GM21825 (cell line): ENCODE measurements around the gene PCDH8.
"Not testable (repeated sequence)": the region's sequence is repeated elsewhere in the genome, so short reads cannot be mapped to it uniquely, and the experiment has no call there.

ENCODE experiments used
- ATAC-seq: cut with Tn5 transposase; IDR thresholded peaks from one replicate; pipeline ENCODE4 v1.9.1; 2021; ENCODE audit warnings: mild to moderate bottlenecking, moderate library complexity; ENCODE audit not compliant: unreplicated experiment

The PCDH8 gene

DNA sequence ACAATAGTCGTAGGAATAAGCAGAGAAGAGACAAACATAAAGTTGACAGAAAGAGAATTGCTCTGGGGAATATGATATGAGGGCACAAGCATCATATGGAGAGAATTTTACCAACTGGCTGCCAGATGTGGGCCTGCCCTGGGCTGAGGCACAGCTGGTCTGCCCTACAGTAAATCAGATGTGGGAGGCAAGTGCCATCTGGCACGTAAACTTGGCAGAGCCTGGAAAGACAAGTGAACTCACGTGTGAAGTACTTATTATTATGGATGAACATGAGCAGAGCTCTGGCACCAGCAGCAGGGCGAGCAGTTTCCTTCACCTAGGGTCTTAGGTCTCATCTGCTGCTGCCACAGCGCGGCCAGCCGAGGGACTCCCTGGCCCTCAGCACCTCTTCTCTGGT lies 20.6 kb downstream of the PCDH8 start:
- no peak for ATAC-seq

DNA sequence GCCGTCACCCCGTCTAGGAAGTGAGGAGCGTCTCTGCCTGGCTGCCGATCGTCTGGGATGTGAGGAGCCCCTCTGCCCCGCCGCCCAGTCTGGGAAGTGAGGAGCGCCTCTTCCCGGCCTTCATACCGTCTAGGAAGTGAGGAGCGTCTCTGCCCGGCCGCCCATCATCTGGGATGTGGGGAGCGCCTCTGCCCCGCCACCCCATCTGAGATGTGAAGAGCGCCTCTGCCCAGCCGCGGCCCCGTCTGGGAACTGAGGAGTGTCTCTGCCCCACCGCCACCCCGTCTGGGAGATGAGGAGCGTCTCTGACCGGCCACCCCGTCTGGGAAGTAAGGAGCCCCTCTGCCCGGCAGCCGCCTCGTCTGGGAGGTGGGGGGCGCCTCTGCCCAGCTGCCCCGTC lies 30.6 kb downstream of the PCDH8 start:
- ATAC-seq, result not testable (repeated sequence)

DNA sequence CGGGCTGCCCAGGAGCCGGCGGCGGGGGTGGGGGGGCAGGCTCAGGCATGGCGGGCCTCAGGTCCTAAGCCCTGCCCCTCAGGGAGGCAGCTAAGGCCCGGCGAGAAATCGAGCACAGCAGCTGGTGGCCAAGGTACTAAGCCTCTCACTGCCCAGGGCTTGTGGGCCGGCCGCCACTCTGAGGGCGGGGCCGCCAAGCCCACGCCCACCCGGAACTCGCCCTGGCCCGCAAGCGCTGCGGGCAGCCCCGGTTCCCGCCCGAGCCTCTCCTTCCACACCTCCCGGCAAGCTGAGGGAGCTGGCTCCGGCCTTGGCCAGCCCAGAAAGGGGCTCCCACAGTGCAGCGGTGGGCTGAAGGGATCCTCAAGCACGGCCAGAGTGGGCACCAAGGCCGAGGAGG lies 33.1 kb downstream of the PCDH8 start:
- no peak for ATAC-seq

DNA sequence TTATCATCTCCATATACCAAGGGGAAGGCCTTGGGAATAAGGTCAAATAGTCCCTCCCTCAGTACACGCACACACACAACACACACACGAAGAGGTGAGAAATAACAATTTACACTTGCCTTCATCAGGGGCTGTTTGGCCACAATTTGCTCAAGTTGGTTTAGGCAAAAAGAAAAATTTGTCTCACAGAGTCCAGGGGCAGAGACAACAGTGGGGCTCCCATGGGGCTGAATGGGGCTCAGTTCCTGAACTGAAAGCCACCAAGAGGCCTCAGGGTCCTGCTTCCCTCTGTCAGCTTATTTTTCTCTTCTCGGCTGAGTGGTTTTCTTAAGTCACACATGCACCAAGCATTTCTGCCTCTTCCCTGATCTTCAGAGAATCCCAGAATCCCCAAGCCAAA lies 35.5 kb downstream of the PCDH8 start:
- no peak for ATAC-seq

DNA sequence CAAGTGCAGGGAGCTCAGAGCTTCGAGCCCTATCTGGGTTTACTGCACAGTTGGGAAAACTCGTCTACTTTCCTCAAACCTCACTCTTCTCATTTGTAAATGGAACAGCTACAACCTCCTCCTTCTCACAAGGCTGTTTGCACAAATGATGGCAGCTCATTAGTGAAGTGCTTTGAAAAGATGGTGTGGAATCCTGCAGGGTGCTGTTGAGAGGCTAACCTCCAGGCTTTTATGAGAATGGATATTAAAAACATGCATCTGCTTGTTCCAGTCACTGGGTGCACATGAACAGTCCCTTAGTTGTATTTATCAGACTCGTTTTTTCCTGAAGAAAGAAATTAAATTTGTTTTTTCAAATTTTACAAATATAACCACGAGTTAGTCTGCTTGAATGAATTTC lies 36.6 kb downstream of the PCDH8 start:
- ATAC-seq, result no peak

DNA sequence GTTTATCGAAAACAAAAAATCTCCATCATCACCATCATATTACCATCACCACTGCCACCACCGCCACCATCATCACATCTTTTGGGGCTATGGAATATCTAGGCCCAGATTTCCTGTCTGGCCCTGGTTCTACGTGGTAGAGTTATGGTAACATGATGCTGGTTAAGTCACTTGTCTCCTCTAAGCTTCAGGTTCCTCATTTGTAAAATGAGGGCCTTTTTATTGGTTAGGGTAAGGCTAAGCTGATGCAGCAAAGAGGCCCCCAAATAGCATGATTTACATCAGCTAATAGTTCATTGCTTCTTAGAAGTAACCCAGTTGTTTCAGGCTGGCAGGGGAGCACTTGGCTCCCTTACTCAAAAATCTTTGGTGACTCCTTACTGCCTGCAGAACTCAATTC lies 37.9 kb downstream of the PCDH8 start:
- ATAC-seq, result no peak

DNA sequence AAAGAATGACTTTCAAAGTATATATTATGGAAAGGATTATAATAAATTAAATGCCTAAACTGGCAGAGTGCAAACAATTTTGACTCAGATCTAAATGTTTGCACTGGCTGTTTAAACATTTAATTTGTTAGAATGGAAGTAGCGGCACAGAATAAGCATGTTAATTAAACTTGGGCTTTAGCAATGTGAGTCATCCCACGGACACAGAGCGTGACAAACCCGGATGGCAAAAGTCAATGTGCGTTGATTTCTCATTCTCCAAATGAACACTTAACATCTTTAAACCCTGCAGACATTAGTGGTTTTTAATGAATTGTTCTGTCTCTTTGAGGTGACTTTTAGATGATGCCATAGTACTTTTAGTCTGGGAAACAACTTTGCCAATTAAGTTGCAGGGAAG lies 38.4 kb downstream of the PCDH8 start:
- no peak for ATAC-seq

DNA sequence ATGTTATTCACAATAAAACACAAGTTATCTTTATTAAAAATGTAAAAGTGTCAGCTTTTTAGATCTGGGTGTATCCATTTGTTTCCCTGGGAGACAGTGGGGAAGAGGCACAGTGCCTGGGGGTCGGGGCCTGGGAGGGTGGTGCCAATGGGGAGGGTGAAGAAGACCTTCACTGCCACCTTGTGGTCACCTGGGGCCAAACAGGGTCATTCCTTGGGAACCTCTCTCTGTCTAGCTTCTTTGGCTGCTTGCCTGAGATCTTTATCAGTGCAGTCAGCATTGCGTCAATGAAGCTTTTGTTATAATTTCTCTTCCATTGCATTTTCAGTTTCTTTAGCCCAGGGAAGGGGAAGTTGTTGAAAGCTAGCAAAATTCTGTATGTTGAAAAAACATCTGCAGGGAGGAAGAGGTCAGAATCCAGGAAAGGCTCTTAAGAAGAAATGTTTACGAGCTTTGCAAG lies 39.1 kb downstream of the PCDH8 start:
- peak; percentile 78 for ATAC-seq

DNA sequence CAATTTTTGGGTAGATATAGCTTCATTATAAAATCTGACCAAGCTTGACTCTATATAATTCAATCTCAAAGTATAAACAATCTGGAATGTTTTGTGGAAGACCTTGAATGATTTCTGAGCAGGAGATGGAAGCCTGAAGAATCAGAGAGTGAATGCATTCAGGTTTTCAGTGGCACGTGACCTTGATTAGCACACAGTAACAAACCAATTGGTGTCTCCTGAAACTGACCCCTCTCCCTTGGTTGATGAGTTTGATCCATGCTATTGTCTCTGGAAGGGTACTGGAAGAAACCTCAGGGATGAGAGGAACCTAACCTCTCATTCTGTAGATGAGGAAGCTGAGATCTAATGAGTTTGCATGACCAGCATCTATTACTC lies 39.6 kb downstream of the PCDH8 start:
- ATAC-seq, result no peak

DNA sequence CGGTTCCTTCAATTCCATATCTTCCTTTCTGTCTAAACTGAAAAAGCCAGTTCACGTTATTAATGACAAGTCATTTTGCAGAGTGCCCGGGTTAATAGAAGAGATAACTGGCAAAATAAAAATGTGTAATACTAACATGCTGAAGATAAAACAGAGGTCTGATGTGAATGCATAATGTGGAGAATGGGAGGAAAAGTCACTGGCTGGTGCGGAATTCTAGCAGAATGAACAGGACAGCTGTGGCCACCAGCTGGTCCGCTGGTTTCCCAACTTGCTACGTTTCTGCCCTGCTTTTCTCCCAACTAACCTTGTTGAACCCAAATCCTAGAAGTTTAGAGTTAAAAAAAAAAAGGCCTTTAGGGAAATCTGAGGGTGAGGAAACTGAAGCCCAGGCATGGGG lies 42.4 kb downstream of the PCDH8 start:
- no peak for ATAC-seq

DNA sequence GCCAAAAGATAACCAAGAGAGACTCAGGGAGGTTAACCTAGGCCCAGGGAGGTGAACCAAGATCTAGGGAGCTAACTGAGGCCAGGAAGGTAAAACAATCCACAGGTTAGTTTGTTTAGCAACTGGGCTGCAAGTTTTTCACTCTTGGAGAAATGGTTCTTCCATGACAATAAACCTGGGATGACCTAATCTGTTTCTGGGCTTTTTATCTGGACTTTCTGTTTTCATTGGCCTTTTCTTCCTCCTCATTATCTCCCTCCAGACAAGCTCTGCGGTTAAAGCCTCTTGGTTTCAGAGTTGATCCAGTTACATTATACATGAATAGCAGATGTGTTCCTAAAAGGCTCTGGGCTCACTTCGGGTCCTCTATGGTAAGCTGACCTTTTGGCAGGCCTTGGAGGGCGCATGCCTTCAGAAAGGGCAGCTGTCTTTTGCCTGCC lies 44.2 kb downstream of the PCDH8 start:
- ATAC-seq, result no peak

DNA sequence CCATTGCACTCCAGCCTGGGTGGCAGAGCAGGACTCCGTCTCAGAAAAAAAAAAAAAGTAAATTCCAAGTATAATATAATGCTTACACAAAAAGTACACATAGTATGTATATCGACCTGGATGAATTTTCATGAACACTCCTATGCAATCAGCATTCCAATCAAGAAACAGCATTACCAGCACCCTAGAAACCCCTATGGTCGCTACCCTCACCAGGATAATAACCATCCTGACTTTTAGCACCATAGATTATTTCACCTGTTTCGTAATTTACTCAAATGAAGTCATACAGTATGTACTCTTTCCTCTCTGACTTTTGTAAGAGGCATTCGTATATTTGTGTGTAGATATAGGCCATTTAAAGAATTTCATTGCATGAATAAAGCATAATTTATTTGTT lies 47.6 kb downstream of the PCDH8 start:
- no peak for ATAC-seq

DNA sequence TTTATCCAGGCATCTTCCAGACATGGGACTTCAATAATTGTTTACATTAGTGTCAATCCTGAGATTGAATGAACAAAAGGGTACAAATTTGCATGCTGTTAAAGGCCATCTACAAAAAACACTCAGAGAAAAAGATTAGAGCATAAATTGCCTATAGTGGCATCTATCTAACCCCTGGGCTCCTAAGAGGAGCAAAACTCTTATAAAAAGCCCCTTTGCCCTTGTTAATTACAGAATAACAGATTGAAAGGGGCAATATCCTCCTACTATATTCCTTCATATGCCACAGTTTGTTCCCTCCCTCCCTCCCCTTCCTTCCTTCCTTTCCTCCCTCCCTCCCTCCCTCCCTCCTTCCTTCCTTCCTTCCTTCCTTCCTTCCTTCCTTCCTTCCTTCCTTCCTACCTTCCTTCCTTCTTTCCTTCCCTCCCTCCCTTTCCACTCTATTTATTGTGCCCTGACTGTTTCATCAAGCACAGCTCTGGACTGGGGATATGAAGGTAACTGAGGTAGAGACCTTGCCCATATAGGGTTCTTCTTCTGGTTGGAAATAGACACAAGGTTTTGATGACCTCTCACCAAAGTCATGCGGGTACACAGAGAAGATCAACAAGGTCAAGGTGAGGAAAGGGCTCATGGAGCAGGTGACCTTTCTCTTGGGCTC lies 49.5 kb downstream of the PCDH8 start:
- no peak for ATAC-seq

DNA sequence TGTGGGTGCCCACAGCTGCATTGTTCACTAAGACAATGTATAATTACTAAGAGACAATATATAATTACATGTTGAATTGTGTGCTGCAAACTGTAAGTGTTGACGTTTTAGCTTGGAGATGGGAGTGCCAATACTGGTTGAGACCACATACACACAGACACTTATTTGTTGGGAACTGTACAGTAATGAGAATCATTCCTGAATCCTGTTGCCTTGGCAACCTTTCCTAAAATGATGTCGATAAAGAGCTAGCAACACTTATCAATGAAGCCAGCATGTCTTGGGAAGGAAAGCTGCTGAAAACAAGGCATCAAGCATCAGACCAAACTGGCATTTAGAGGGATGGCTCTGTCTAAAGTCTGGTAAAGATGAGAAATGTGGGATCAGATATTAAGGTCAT lies 51.3 kb downstream of the PCDH8 start:
- no peak for ATAC-seq

DNA sequence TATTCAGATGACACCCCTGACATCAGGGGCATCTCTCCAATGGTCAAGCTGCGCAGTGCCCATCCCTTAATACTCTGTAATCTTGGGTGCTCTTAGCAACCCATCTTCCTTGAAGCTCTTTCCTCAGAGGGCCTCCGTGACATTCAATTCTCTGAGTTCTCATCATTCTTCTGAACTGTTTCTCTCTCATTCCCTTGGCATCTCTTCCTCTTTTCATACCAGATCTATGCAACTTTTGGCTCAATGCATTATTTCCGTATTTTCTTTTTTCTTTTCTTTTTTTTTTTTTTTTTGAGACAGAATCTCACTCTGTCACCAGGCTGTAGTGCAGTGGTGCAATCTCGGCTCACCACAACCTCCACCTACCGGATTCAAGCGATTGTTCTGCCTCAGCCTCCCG lies 53.9 kb downstream of the PCDH8 start:
- no peak for ATAC-seq

DNA sequence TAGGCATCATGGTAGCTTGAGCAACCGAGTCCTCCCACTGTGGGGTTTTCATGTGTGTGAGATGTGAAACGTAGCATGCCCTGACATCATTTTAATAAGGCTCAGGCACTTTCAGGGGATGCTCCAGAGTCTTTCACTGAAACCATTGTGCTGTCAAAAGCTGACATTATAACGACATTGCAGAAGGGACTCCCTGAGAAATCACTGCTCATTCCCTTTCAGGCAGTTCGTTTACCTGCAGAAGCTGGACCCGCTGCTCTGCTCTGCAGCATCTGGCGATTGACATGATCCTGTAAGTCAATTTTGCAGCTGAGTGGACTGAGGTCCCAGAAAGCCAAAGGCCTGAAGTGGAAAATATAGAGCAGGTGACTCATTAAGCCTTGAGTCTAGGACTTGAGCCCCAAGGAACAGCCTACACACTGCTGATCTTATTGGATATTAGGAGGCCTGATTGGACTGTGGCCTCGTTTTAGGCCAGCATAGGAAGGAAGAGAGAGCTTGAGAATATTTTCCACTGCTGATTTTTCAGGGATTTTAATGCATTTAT lies 54.9 kb downstream of the PCDH8 start:
- ATAC-seq, result no peak
